HEK293T (cell line): Measurements from ENCODE around the gene ZNF80.

Source experiments
- CTCF ChIA-PET: fragments of 350-600 bp; formaldehyde crosslinking; extraction: SDS; loops from one replicate; lab custom pipeline; 2021; ENCODE audit warnings: antibody characterized with exemption, inconsistent platforms; lab: Yijun Ruan, JAX
- POLR2A ChIA-PET: fragments of 350-600 bp; formaldehyde crosslinking; extraction: SDS; loops from one replicate; lab custom pipeline; 2020; ENCODE audit warnings: antibody characterized with exemption, inconsistent platforms; lab: Yijun Ruan, JAX
- DNase-seq: peaks from one replicate; pipeline ENCODE4 v3.0.0; 2012; ENCODE audit warnings: mixed read lengths; ENCODE audit errors: extremely low spot score
- ARNT ChIP-seq: fragments of 450-650 bp; IDR thresholded peaks from 2 replicates; pipeline ENCODE4 v1.6.1; 2017; ENCODE audit warnings: mild to moderate bottlenecking
- BHLHE40 ChIP-seq: fragments of 450-650 bp; IDR thresholded peaks from 2 replicates; pipeline ENCODE4 v1.6.1; 2016; ENCODE audit warnings: mild to moderate bottlenecking, moderate library complexity, borderline replicate concordance
- CTBP1 ChIP-seq: fragments of 450-650 bp; IDR thresholded peaks from 2 replicates; pipeline ENCODE4 v1.6.1; 2016; ENCODE audit warnings: borderline replicate concordance
- ELF4 ChIP-seq: fragments of 450-650 bp; IDR thresholded peaks from 2 replicates; pipeline ENCODE4 v1.6.1; 2017; ENCODE audit warnings: antibody characterized with exemption
- FOXA1 ChIP-seq: fragments of 450-650 bp; IDR thresholded peaks from 2 replicates; pipeline ENCODE4 v1.6.1; 2016; ENCODE audit warnings: mild to moderate bottlenecking
- FOXK2 ChIP-seq: fragments of 450-650 bp; IDR thresholded peaks from 2 replicates; pipeline ENCODE4 v1.6.1; 2016; ENCODE audit warnings: mild to moderate bottlenecking
- FOXM1 ChIP-seq: fragments of 450-650 bp; IDR thresholded peaks from 2 replicates; pipeline ENCODE4 v1.6.1; 2017; ENCODE audit warnings: mild to moderate bottlenecking, borderline replicate concordance
- HDGF ChIP-seq: fragments of 450-650 bp; IDR thresholded peaks from 2 replicates; pipeline ENCODE4 v1.6.1; 2017; ENCODE audit warnings: antibody characterized with exemption, borderline replicate concordance
- L3MBTL2 ChIP-seq: fragments of 450-650 bp; conservative IDR thresholded peaks from 2 replicates; pipeline ENCODE4 v1.6.1; 2016; ENCODE audit warnings: mild to moderate bottlenecking
- LEF1 ChIP-seq: fragments of 450-650 bp; IDR thresholded peaks from 2 replicates; pipeline ENCODE4 v1.6.1; 2017; ENCODE audit warnings: mild to moderate bottlenecking, borderline replicate concordance
- NFRKB ChIP-seq: fragments of 450-650 bp; IDR thresholded peaks from 2 replicates; pipeline ENCODE4 v1.6.1; 2016; ENCODE audit warnings: mild to moderate bottlenecking, moderate library complexity
- PKNOX1 ChIP-seq: fragments of 450-650 bp; IDR thresholded peaks from 2 replicates; pipeline ENCODE4 v1.6.1; 2016
- SP1 ChIP-seq: fragments of 450-650 bp; IDR thresholded peaks from 2 replicates; pipeline ENCODE4 v1.6.1; 2017
- SUZ12 ChIP-seq: fragments of 450-650 bp; IDR thresholded peaks from 2 replicates; pipeline ENCODE4 v1.6.1; 2016; ENCODE audit warnings: mild to moderate bottlenecking
- TARDBP ChIP-seq: fragments of 450-650 bp; IDR thresholded peaks from 2 replicates; pipeline ENCODE4 v1.6.1; 2016
- ZNF384 ChIP-seq: fragments of 450-650 bp; IDR thresholded peaks from 2 replicates; pipeline ENCODE4 v1.6.1; 2016

Gene ZNF80

GRCh38 chr3:114217266-114217665 is 20.1 kb downstream of the ZNF80 start:
- ChIA-PET POLR2A (no interaction called here), CTCF (no interaction called here)
- TF ChIP-seq FOXK2 (no peak), CTBP1 (no peak), TARDBP (no peak), PKNOX1 (no peak), LEF1 (no peak), L3MBTL2 (no peak), BHLHE40 (no peak), SUZ12 (no peak), ARNT (no peak), ELF4 (no peak), NFRKB (no peak), FOXM1 (no peak), ZNF384 (no peak), FOXA1 (no peak), SP1 (no peak), HDGF (no peak)
- no peak for DNase-seq

DNA sequence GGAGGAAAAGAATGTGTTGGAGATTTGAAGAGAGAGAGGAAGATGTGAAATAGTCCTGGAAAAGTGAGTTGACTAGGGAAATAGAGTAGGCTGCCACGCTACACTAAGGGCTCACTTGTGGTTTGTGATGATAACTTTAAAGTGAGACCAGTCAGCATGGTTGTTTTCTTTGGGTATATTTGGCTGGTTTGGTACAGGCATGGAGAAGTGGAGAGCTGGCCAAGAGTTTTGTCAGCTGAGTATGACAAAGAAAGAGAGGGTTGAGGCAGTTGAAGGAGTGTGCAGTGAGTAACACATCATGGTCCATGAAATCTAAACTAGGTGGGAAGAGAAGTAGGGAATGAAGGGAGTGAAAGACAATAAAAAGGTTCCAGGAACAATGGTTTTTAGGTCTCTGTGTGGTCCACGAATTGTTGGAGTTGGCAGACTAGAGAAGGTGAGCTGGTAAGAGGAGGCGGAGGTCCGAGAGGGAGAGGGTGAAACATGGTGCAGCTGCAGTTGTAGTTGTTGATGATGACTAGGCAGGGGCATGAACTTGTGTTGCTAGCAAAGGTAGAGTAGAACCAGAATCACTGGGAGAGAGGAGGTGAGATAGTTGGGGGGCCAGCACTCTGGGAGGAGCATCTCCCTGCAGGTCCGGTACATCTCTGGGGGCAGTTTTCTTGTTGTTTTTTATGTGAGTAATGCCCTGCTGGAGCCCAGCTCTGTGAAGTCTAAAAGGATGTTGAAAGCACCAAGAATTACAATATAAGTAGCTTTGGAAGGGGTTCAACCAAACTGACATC is 21.0 kb downstream of the ZNF80 start:
- no peak for TF ChIP-seq NFRKB
- TF ChIP-seq ARNT, result no peak
- no peak for TF ChIP-seq SUZ12
- TF ChIP-seq CTBP1, result no peak
- no peak for TF ChIP-seq FOXM1
- no peak for TF ChIP-seq FOXA1
- no peak for TF ChIP-seq HDGF
- TF ChIP-seq PKNOX1, result no peak
- no peak for TF ChIP-seq SP1
- TF ChIP-seq TARDBP, result no peak
- CTCF ChIA-PET, result no interaction called here
- POLR2A ChIA-PET, result no interaction called here
- DNase-seq, result no peak

- no peak for DNase-seq
- POLR2A ChIA-PET, result no interaction called here
- no peak for TF ChIP-seq HDGF
- TF ChIP-seq ARNT, result no peak
- no peak for TF ChIP-seq PKNOX1
- CTCF ChIA-PET, result interaction anchor here (0.9 kb wide), 1 partner anchor 76 kb away, joined by 3 read pairs; no protein-coding TSS in a partner anchor
Observed at GRCh38 chr3:114214542-114215341, 22.6 kb downstream of the ZNF80 start.

- ChIA-PET POLR2A (no interaction called here), CTCF (interaction anchor here (0.6 kb wide), 1 partner anchor 1606 kb away, joined by 4 read pairs; no protein-coding TSS in a partner anchor)
- TF ChIP-seq ZNF384 (0 out of 2 replicates have a peak, but pooled peaks have one; percentile 16), SUZ12 (no peak)
- DNase-seq, result peak; percentile 36
Observed at GRCh38 chr3:114213627-114214541, 23.5 kb downstream of the ZNF80 start.

- CTCF ChIA-PET, result interaction anchor here (0.6 kb wide), 1 partner anchor 1607 kb away, joined by 4 read pairs; no protein-coding TSS in a partner anchor
- TF ChIP-seq SUZ12 (no peak), NFRKB (no peak), BHLHE40 (no peak), CTBP1 (no peak), FOXK2 (no peak), L3MBTL2 (no peak), HDGF (no peak), SP1 (no peak), ELF4 (no peak), FOXA1 (no peak), FOXM1 (no peak), PKNOX1 (no peak)
- no peak for DNase-seq
- POLR2A ChIA-PET, result no interaction called here
Observed at GRCh38 chr3:114213292-114213626, 24.1 kb downstream of the ZNF80 start.
